ENCODE measurements around the gene HSD11B2. TPM values are rescaled to one million over a fixed set of nuclear protein-coding genes. Genes with fewer than 3 reads are reported as not detected.

The HSD11B2 gene
- total and polyA plus RNA-seq, 2 of the 8 experiments (the other 6 are each of a cell fraction or from before 2014, with no cell fraction given): 28.7 to 32.9 TPM

GRCh38 chr16:67481561-67482232 lies 50.8 kb downstream of the HSD11B2 start:
- Histone ChIP-seq H3K4me1 (replicated peaks in 1 of 4; ENCODE audit: control insufficient read depth in 3 of 4, insufficient read depth in 4 of 4, low read length in 3 of 4) (peaks cover 0 to 3% (median 3%) of the 10 kb centered on the region in 4 experiments; a peak in 4 of 7 replicates), H2BK20ac (ENCODE audit: low read length) (0 out of 2 replicates have a peak overlapping the region, but pooled peaks have one; percentile 80), H3K23ac (ENCODE audit: insufficient read length) (no peak overlapping the region), H2AFZ (ENCODE audit: low read length) (peak overlapping the region; percentile 97), H4K8ac (ENCODE audit: extremely low read depth, insufficient read depth, low read length) (peak overlapping the region; percentile 81; the same call in 1 of the 2 replicates), H3K56ac (replicated peaks; ENCODE audit: insufficient read length, low read depth, low read length) (no peak overlapping the region), H3K4me3 (ENCODE audit: extremely low read depth in 1 of 4, insufficient read depth in 2 of 4, low read depth in 3 of 4, low read length in 4 of 4) (peak overlapping the region; percentile 21 to 90 (median 32); a peak in 6 of 8 replicates), H3K27ac (ENCODE audit: low read depth, low read length) (no peak overlapping the region), H4K5ac (ENCODE audit: insufficient read length, low read depth, low read length) (peak overlapping the region; percentile 85), H2BK5ac (ENCODE audit: low read depth, low read length) (peak overlapping the region; percentile 88; the same call in 1 of the 2 replicates), H3K14ac (ENCODE audit: insufficient read length) (no peak overlapping the region), H3K4ac (replicated peaks; ENCODE audit: insufficient read length, low read depth, low read length) (no peak overlapping the region), H3K27me3 (replicated peaks in 1 of 4; ENCODE audit: control insufficient read depth in 3 of 4, extremely low read depth in 1 of 4, insufficient read depth in 3 of 4, low read length in 3 of 4) (peaks cover 4 to 23% (median 15%) of the 10 kb centered on the region in 4 experiments), H2BK15ac (ENCODE audit: low read length) (no peak overlapping the region), H3K18ac (ENCODE audit: extremely low read depth, low read length) (peak overlapping the region; percentile 79; the same call in 1 of the 2 replicates), H2BK12ac (ENCODE audit: low read depth, low read length) (no peak overlapping the region), H2BK120ac (replicated peaks; ENCODE audit: low read depth, low read length) (peak overlapping the region; percentile 68), H4K20me1 (replicated peaks in 1 of 2; ENCODE audit: control insufficient read depth in 1 of 2, insufficient read depth in 2 of 2, low read length in 2 of 2) (peaks cover 0 to 7% of the 10 kb centered on the region in 2 experiments), H4K91ac (replicated peaks; ENCODE audit: insufficient read length, low read length) (peak overlapping the region; percentile 86), H3K23me2 (ENCODE audit: low read depth, low read length) (peaks cover 8% of the 10 kb centered on the region; the same call in 1 of the 2 replicates), H3K9me3 (ENCODE audit: insufficient read depth in 2 of 2, low read depth in 1 of 2, low read length in 1 of 2) (no peaks in the 10 kb centered on the region), H3K79me2 (ENCODE audit: control insufficient read depth in 1 of 2, insufficient read depth in 2 of 2, low read length in 2 of 2) (peaks cover 0 to 8% of the 10 kb centered on the region in 2 experiments; a peak in 2 of 4 replicates), H3K4me2 (ENCODE audit: insufficient read depth in 1 of 2, low read depth in 2 of 2, low read length in 2 of 2) (peak overlapping the region; percentile 68 to 73), H3K79me1 (ENCODE audit: low read depth, low read length) (no peaks in the 10 kb centered on the region; the same call in 1 of the 2 replicates), H3K9ac (replicated peaks in 1 of 4; ENCODE audit: extremely low read depth in 1 of 4, low read depth in 3 of 4, low read length in 3 of 4) (peak overlapping the region in 3 of 4 experiments; percentile 29 to 48 (median 45); a peak in 4 of 7 replicates), H2AK5ac (ENCODE audit: low read depth, low read length) (no peak overlapping the region), H3K36me3 (ENCODE audit: control insufficient read depth in 2 of 4, insufficient read depth in 4 of 4, low read length in 3 of 4) (no peaks in the 10 kb centered on the region)
- WGBS, 2 experiments (ENCODE audit: extremely low coverage in 1 of 2, insufficient coverage in 1 of 2, insufficient read length in 1 of 2, insufficient replicate concordance in 2 of 2, low coverage in 1 of 2, low lambda C conversion rate in 2 of 2, missing lambda C conversion rate in 1 of 2): 68% methylated on average over 17 of the region's 17 CpGs; no CpG with 5 or more reads in 1 of the 2 experiments
- DNase-seq (ENCODE audit: low read depth in 1 of 2, low spot score in 2 of 2) (no peak), FAIRE-seq (no peak)
- POLR2A ChIA-PET (ENCODE audit: partially characterized antibody): interaction anchor here (0.7 to 1.4 kb wide), 7 partner anchors 10 to 185 kb away, joined by 3 to 5 read pairs (median 3); partner anchors contain the start of genes C16orf86, CTCF and ENKD1
- TF ChIP-seq SIRT6 (IDR thresholded peaks at IDR 0.05; ENCODE audit: low read length): no peak
- TF ChIP-seq POU5F1 (IDR thresholded peaks at IDR 0.05; ENCODE audit: low read depth, low read length): no peak
- peak; percentile 49 for TF ChIP-seq ASH2L (IDR thresholded peaks at IDR 0.05; ENCODE audit: low read length)
- CTCF ChIA-PET (ENCODE audit: partially characterized antibody): interaction anchor here (0.9 to 8.9 kb wide), 21 partner anchors 11 to 215 kb away, joined by 3 to 74 read pairs (median 4); partner anchors contain the start of gene CARMIL2
